Measurements from ENCODE around the gene DNASE1L1.

Gene DNASE1L1

GRCh38 chrX:154370300-154371016 is 38.6 kb downstream of the DNASE1L1 start:
- peak in 1 of 2 donors; percentile 49 for DNase-seq (ENCODE audit: low read depth in 2 of 2)
- TF ChIP-seq CTCF (IDR thresholded peaks at IDR 0.05; ENCODE audit: low read depth, low read length), result no peak
- peak overlapping the region; percentile 84 to 87 for H3K4me3 ChIP-seq (replicated peaks in 1 of 2; ENCODE audit: low read depth in 2 of 2, low read length in 2 of 2)

GRCh38 chrX:154369449-154370299 is 39.4 kb downstream of the DNASE1L1 start:
- DNase-seq (ENCODE audit: low read depth in 2 of 2), result peak; percentile 95 to 98
- H3K4me3 ChIP-seq (replicated peaks in 1 of 2; ENCODE audit: low read depth in 2 of 2, low read length in 2 of 2), result peak overlapping the region; percentile 84 to 87
- no peak for TF ChIP-seq CTCF (IDR thresholded peaks at IDR 0.05; ENCODE audit: low read depth, low read length)

GRCh38 chrX:154368630-154369448 is 40.2 kb downstream of the DNASE1L1 start:
- no peak for TF ChIP-seq CTCF (IDR thresholded peaks at IDR 0.05; ENCODE audit: low read depth, low read length)
- peak overlapping the region; percentile 59 to 87 for H3K4me3 ChIP-seq (replicated peaks in 1 of 2; ENCODE audit: low read depth in 2 of 2, low read length in 2 of 2)
- peak; percentile 93 to 96 for DNase-seq (ENCODE audit: low read depth in 2 of 2)

GRCh38 chrX:154367474-154368308 is 41.4 kb downstream of the DNASE1L1 start:
- TF ChIP-seq CTCF (IDR thresholded peaks at IDR 0.05; ENCODE audit: low read depth, low read length), result no peak
- DNase-seq (ENCODE audit: low read depth in 2 of 2), result no peak
- H3K4me3 ChIP-seq (replicated peaks in 1 of 2; ENCODE audit: low read depth in 2 of 2, low read length in 2 of 2), result peak overlapping the region; percentile 59 to 87

GRCh38 chrX:154366666-154367055 is 42.4 kb downstream of the DNASE1L1 start:
- DNase-seq (ENCODE audit: low read depth in 2 of 2), result no peak
- TF ChIP-seq CTCF (IDR thresholded peaks at IDR 0.05; ENCODE audit: low read depth, low read length), result no peak
- H3K4me3 ChIP-seq (replicated peaks in 1 of 2; ENCODE audit: low read depth in 2 of 2, low read length in 2 of 2), result no peak overlapping the region

Measured in cardiac fibroblast (primary cell).